OCI-LY1 (cell line): ENCODE data around the gene ANKH.

ENCODE experiments used
- EZH2 ChIP-seq: fragments of 200-600 bp; sonication (generic), shearing (Covaris generic); IDR thresholded peaks from 2 replicates; pipeline ENCODE4 v1.8.0; 2017; ENCODE audit warnings: borderline replicate concordance, mixed run types, mild to moderate bottlenecking, antibody characterized with exemption, low read length, moderate library complexity, mixed read lengths
- TF ChIP-seq, protein P1 (sequence below): fragments of 200-600 bp; sonication (generic), shearing (Covaris generic); IDR thresholded peaks from 2 replicates; pipeline ENCODE4 v1.5.1; 2017; ENCODE audit warnings: mild to moderate bottlenecking, antibody characterized with exemption, low read length, moderate library complexity, mixed read lengths

DNA sequence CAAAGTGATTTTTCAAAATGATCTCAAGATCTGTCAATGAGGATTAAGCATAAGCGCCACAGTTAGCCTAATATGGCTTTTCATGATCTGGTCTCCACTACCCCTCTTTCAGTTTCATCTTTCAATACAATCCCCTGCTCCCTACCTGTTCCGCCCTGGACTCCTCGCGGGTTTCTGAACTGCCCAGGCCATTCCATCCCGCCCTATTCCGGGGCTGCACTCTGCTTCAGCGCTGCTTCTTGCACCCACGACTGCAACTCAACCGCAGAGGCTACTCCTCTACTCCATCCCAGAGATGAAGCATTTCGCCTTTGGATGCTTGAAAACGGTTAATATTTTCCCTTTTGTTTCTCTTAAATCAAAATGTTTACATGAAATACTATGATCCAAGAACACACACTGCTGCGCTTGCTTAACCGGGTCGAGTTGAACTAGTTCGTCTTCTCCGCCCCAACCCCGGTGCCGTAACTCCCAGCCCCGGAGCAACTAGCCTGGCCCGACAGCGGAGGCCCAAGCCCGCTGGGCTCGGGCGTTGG is 207.8 kb downstream of the ANKH start:
- TF ChIP-seq EZH2: no peak
- TF ChIP-seq, protein P1, sequence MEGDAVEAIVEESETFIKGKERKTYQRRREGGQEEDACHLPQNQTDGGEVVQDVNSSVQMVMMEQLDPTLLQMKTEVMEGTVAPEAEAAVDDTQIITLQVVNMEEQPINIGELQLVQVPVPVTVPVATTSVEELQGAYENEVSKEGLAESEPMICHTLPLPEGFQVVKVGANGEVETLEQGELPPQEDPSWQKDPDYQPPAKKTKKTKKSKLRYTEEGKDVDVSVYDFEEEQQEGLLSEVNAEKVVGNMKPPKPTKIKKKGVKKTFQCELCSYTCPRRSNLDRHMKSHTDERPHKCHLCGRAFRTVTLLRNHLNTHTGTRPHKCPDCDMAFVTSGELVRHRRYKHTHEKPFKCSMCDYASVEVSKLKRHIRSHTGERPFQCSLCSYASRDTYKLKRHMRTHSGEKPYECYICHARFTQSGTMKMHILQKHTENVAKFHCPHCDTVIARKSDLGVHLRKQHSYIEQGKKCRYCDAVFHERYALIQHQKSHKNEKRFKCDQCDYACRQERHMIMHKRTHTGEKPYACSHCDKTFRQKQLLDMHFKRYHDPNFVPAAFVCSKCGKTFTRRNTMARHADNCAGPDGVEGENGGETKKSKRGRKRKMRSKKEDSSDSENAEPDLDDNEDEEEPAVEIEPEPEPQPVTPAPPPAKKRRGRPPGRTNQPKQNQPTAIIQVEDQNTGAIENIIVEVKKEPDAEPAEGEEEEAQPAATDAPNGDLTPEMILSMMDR: no peak
